SK-N-SH (cell line): Measurements from ENCODE around the gene CAPN11. TPM values are rescaled to one million over a fixed set of nuclear protein-coding genes. Genes with fewer than 3 reads are reported as not detected.

Experiments used
- CTCF ChIA-PET: fragments of 300-600, 350-600 bp; formaldehyde crosslinking; extraction: SDS; loops from one replicate; lab custom pipeline; 2021; lab: Yijun Ruan, JAX
- POLR2A ChIA-PET: fragments of 350-600 bp; sonication (Branson Sonifier 250); formaldehyde crosslinking; extraction: SDS; loops from one replicate; lab custom pipeline; 2020; ENCODE audit warnings: antibody characterized with exemption, inconsistent platforms; lab: Yijun Ruan, JAX
- DNase-seq: peaks from one replicate; pipeline ENCODE4 v3.0.0; 2012
- H2AFZ ChIP-seq: fragments of 200-600 bp; sonication (generic); 2 replicates; pipeline ENCODE4 v1.8.1; 2016; ENCODE audit warnings: antibody characterized with exemption, mild to moderate bottlenecking, low read depth
- H3F3A ChIP-seq: fragments of 200-600 bp; sonication (generic); replicated peaks from 2 replicates; pipeline ENCODE3; 2016; ENCODE audit warnings: antibody characterized with exemption, mild to moderate bottlenecking; ENCODE audit not compliant: insufficient read depth
- H3K27ac ChIP-seq, 2 experiments: fragments of 200-500 bp in 1 of 2; fragments of 200-600 bp in 1 of 2; sonication (Bioruptor generic) in 1 of 2; sonication (generic), shearing (Covaris generic) in 1 of 2; 2 replicates each; pipeline versions ENCODE4 v1.5.1 to v1.6.1; 2014 to 2016; ENCODE audit warnings: low read depth in 2 of 2, inconsistent platforms in 1 of 2, low read length in 1 of 2, mild to moderate bottlenecking in 1 of 2, mixed read lengths in 1 of 2
- H3K27me3 ChIP-seq: fragments of 200-600 bp; sonication (generic), shearing (Covaris generic); 2 replicates; pipeline ENCODE4 v1.6.1; 2016; ENCODE audit warnings: mixed run types; ENCODE audit not compliant: insufficient read depth
- H3K36me3 ChIP-seq, 2 experiments: fragments of 200-500 bp in 1 of 2; fragments of 200-600 bp in 1 of 2; sonication (Bioruptor generic) in 1 of 2; sonication (generic) in 1 of 2; replicated peaks in 1 of 2; 2 replicates each; pipeline versions ENCODE3 to v1.5.1; 2014 to 2016; ENCODE audit warnings: low read length in 1 of 2, mild to moderate bottlenecking in 1 of 2; ENCODE audit not compliant: insufficient read depth in 2 of 2, control insufficient read depth in 1 of 2
- H3K4me1 ChIP-seq, 2 experiments: fragments of 200-500 bp in 1 of 2; fragments of 200-600 bp in 1 of 2; sonication (Bioruptor generic) in 1 of 2; sonication (generic), shearing (Covaris generic) in 1 of 2; 2 replicates each; pipeline versions ENCODE4 v1.5.1 to v1.6.1; 2014 to 2016; ENCODE audit warnings: low read depth in 1 of 2, low read length in 1 of 2, mixed run types in 1 of 2; ENCODE audit not compliant: insufficient read depth in 2 of 2, control insufficient read depth in 1 of 2
- H3K4me2 ChIP-seq: fragments of 200-600 bp; sonication (generic), shearing (Covaris generic); 2 replicates; pipeline ENCODE4 v1.6.1; 2017; ENCODE audit warnings: mixed run types
- H3K4me3 ChIP-seq, 2 experiments: fragments of 200-500 bp in 1 of 2; fragments of 200-600 bp in 1 of 2; sonication (Bioruptor generic) in 1 of 2; sonication (generic), shearing (Covaris generic) in 1 of 2; 2 replicates each; pipeline versions ENCODE4 v1.5.1 to v1.8.1; 2014 to 2016; ENCODE audit warnings: low read depth in 2 of 2, inconsistent platforms in 1 of 2, low read length in 1 of 2, mild to moderate bottlenecking in 1 of 2, mixed read lengths in 1 of 2, moderate library complexity in 1 of 2
- H3K79me2 ChIP-seq: fragments of 200-600 bp; sonication (generic); 2 replicates; pipeline ENCODE4 v1.8.1; 2017; ENCODE audit warnings: mild to moderate bottlenecking; ENCODE audit not compliant: insufficient read depth
- H3K9ac ChIP-seq: fragments of 200-600 bp; sonication (generic); 2 replicates; pipeline ENCODE4 v1.6.1; 2017; ENCODE audit warnings: mixed run types
- H3K9me2 ChIP-seq: fragments of 200-600 bp; sonication (generic); 2 replicates; pipeline ENCODE4 v1.6.1; 2017; ENCODE audit warnings: mixed run types
- H3K9me3 ChIP-seq: fragments of 200-600 bp; sonication (generic); 2 replicates; pipeline ENCODE4 v1.6.1; 2017; ENCODE audit warnings: mixed run types, mild to moderate bottlenecking, moderate library complexity
- H4K20me1 ChIP-seq: fragments of 200-600 bp; sonication (generic); 2 replicates; pipeline ENCODE4 v1.6.1; 2017; ENCODE audit warnings: mild to moderate bottlenecking, mixed run types; ENCODE audit not compliant: insufficient read depth
- ELF1 ChIP-seq: IDR thresholded peaks from 2 replicates; pipeline ENCODE4 v1.4.0; 2012
- FOSL2 ChIP-seq: IDR thresholded peaks from 2 replicates; pipeline ENCODE4 v1.4.0; 2012; ENCODE audit warnings: low read depth, mild to moderate bottlenecking, moderate library complexity, borderline replicate concordance
- FOXJ3 ChIP-seq: sonication (generic); formaldehyde crosslinking; IDR thresholded peaks from 2 replicates; pipeline ENCODE4 v1.5.1; 2020; ENCODE audit warnings: mild to moderate bottlenecking, missing genetic modification reagents
- GABPA ChIP-seq: IDR thresholded peaks from 2 replicates; pipeline ENCODE4 v1.4.0; 2012; ENCODE audit warnings: low read depth, mild to moderate bottlenecking
- GATA2 ChIP-seq: sonication (generic); formaldehyde crosslinking; IDR thresholded peaks from 2 replicates; pipeline ENCODE4 v1.5.0; 2020; ENCODE audit warnings: mild to moderate bottlenecking, missing genetic modification reagents
- MAX ChIP-seq: IDR thresholded peaks from 2 replicates; pipeline ENCODE4 v1.4.0; 2012; ENCODE audit warnings: low read depth
- MEF2A ChIP-seq: IDR thresholded peaks from 2 replicates; pipeline ENCODE4 v1.4.0; 2012; ENCODE audit warnings: low read depth, borderline replicate concordance
- RCOR1 ChIP-seq: fragments of 150-350 bp; IDR thresholded peaks from 2 replicates; pipeline ENCODE4 v1.6.1; 2017; ENCODE audit warnings: antibody characterized with exemption, low read length
- RFX5 ChIP-seq: IDR thresholded peaks from 2 replicates; pipeline ENCODE4 v1.6.1; 2012; ENCODE audit warnings: mild to moderate bottlenecking, improper control_type of control experiment, low read length
- RXRA ChIP-seq: IDR thresholded peaks from 2 replicates; pipeline ENCODE4 v1.4.0; 2012; ENCODE audit warnings: low read depth, mild to moderate bottlenecking, borderline replicate concordance
- SIN3A ChIP-seq: IDR thresholded peaks from 2 replicates; pipeline ENCODE4 v1.6.1; 2012; ENCODE audit warnings: low read depth, mild to moderate bottlenecking, low read length, moderate library complexity, borderline replicate concordance
- SMC3 ChIP-seq: IDR thresholded peaks from 2 replicates; pipeline ENCODE4 v1.6.1; 2012; ENCODE audit warnings: low read depth, low read length, improper control_type of control experiment
- TCF12 ChIP-seq: IDR thresholded peaks from 2 replicates; pipeline ENCODE4 v1.4.0; 2012
- YY1 ChIP-seq: IDR thresholded peaks from 2 replicates; pipeline ENCODE4 v1.4.0; 2012; ENCODE audit warnings: low read depth, mild to moderate bottlenecking
- ZBTB33 ChIP-seq: IDR thresholded peaks from 2 replicates; pipeline ENCODE4 v1.4.0; 2012; ENCODE audit warnings: low read depth, borderline replicate concordance
- WGBS: methylation state at CpG from one replicate; pipeline ENCODE4 v1.1.6; 2017; ENCODE audit warnings: low lambda C conversion rate; 5-methylcytosine and 5-hydroxymethylcytosine counted together
- polyA plus RNA-seq, 3 experiments: library from polyadenylated mRNA; depleted of rRNA; stranded (reverse); fragments of >200 nt; gene quantifications; 2 replicates each; pipeline ENCODE4 v1.2.3, GENCODE V29; 2012

Gene CAPN11
- polyA plus RNA-seq, 1 of the 3 experiments (the other 2 are of a cell fraction), result not detected

- Histone ChIP-seq H2AFZ (no peak overlapping the region), H3K9me3 (no peaks in the 10 kb centered on the region), H3K9me2 (no peaks in the 10 kb centered on the region), H3K27me3 (no peaks in the 10 kb centered on the region), H3K79me2 (no peaks in the 10 kb centered on the region), H3K27ac (no peak overlapping the region), H3K9ac (no peak overlapping the region), H3F3A (peaks cover 4% of the 10 kb centered on the region), H3K36me3 (no peaks in the 10 kb centered on the region), H3K4me1 (peaks cover 4 to 17% of the 10 kb centered on the region in 2 experiments; a peak in 2 of 4 replicates), H4K20me1 (no peaks in the 10 kb centered on the region), H3K4me2 (no peak overlapping the region), H3K4me3 (no peak overlapping the region)
- WGBS, result 87% methylated on average over 6 of the region's 6 CpGs
- no peak for TF ChIP-seq ELF1
- TF ChIP-seq MAX, result no peak
- TF ChIP-seq ZBTB33, result no peak
- no peak for TF ChIP-seq FOSL2
- TF ChIP-seq SIN3A, result no peak
- ChIA-PET POLR2A (no interaction called here), CTCF (interaction anchor here (1.4 to 8.0 kb wide), 2 partner anchors 21 to 118 kb away, joined by 3 to 43 read pairs; no protein-coding TSS in a partner anchor)
- no peak for DNase-seq
Measured at GRCh38 chr6:44214307-44214706, 55.7 kb downstream of the CAPN11 start.

GRCh38 chr6:44216677-44217331, 58.2 kb downstream of the CAPN11 start, which contains the start of gene MYMX:
MYMX (plus strand) TSS chr6:44216926; CDS start chr6:44217472, 546 bp downstream.
- CTCF ChIA-PET, result interaction anchor here (2.4 to 13.7 kb wide), 2 partner anchors 18 to 44 kb away, joined by 10 to 224 read pairs; no protein-coding TSS in a partner anchor
- Histone ChIP-seq H4K20me1 (no peaks in the 10 kb centered on the region), H3F3A (peaks cover 4% of the 10 kb centered on the region), H3K27me3 (no peaks in the 10 kb centered on the region), H3K9me2 (no peaks in the 10 kb centered on the region), H3K4me3 (no peak within 1 kb of the TSS), H3K9ac (no peak within 1 kb of the TSS), H3K4me2 (no peak within 1 kb of the TSS), H3K79me2 (no peaks in the 10 kb centered on the region), H3K4me1 (peaks cover 7 to 27% of the 10 kb centered on the region in 2 experiments; a peak in 2 of 4 replicates), H2AFZ (no peak within 1 kb of the TSS), H3K9me3 (no peaks in the 10 kb centered on the region), H3K27ac (no peak within 1 kb of the TSS), H3K36me3 (no peaks in the 10 kb centered on the region)
- 85% methylated on average over 7 of the region's 7 CpGs for WGBS
- POLR2A ChIA-PET, result interaction anchor here (0.7 kb wide), 1 partner anchor 121 kb away, joined by 6 read pairs; no protein-coding TSS in a partner anchor
- TF ChIP-seq ZBTB33 (no peak), RXRA (no peak), MEF2A (no peak), RFX5 (no peak), RCOR1 (no peak), SIN3A (no peak), GATA2 (CRISPR knock-in tag) (no peak), TCF12 (no peak), YY1 (no peak), SMC3 (no peak), FOXJ3 (CRISPR knock-in tag) (no peak), GABPA (no peak)
- DNase-seq, result no peak
